ENCODE results near the gene TLR1. TPM values are rescaled to one million over a fixed set of nuclear protein-coding genes. Genes with fewer than 3 reads are reported as not detected.

TLR1 gene
- total RNA-seq, 4 donors from 2014 or later = 0.20 to 14.0 (median 6.1) TPM

- in situ Hi-C loops (cut with MboI; ENCODE audit: low pct_ligation_motif_present in 1 of 4, low pct_unique_long_range_greater_than_20kb in 1 of 4, low sequenced_read_pairs in 3 of 4) (loop anchor here in 1 of 4 donors (25.0 kb wide), 1 partner anchor 349 kb away; no protein-coding TSS in a partner anchor), intact Hi-C loops (cut with DNase I; ENCODE audit: low total_unique reads) (no loop called here)
- Histone ChIP-seq H3K4me3 (no peak overlapping the region), H3K36me3 (no peaks in the 10 kb centered on the region), H3K27ac (no peak overlapping the region), H3K9me3 (no peaks in the 10 kb centered on the region), H3K27me3 (no peaks in the 10 kb centered on the region), H3K4me1 (no peaks in the 10 kb centered on the region)
- DNase-seq = no peak
- WGBS, 2 donors (ENCODE audit: low coverage in 1 of 2) = 64 to 88% methylated on average over 1 of the region's 1 CpG
- TF ChIP-seq CTCF (IDR thresholded peaks at IDR 0.05) = no peak
- no peak for TF ChIP-seq POLR2AphosphoS5 (IDR thresholded peaks at IDR 0.05)
- no peak for TF ChIP-seq POLR2A (IDR thresholded peaks at IDR 0.05)
- TF ChIP-seq EP300 (IDR thresholded peaks at IDR 0.05; ENCODE audit: low read depth) = no peak
These were observed 16.3 kb downstream of the TLR1 start for GRCh38 chr4:38788317-38788716.

GRCh38 chr4:38787693-38788092 is 16.9 kb downstream of the TLR1 start:
- intact Hi-C loops (cut with DNase I; ENCODE audit: low total_unique reads) = no loop called here

GRCh38 chr4:38785901-38786402 is 18.6 kb downstream of the TLR1 start:
- TF ChIP-seq EP300 (IDR thresholded peaks at IDR 0.05; ENCODE audit: low read depth) (no peak), POLR2A (IDR thresholded peaks at IDR 0.05) (no peak), CTCF (IDR thresholded peaks at IDR 0.05) (no peak), POLR2AphosphoS5 (IDR thresholded peaks at IDR 0.05) (no peak)
- no peak overlapping the region for H3K27ac ChIP-seq
- H3K4me3 ChIP-seq = no peak overlapping the region
- DNase-seq = no peak
- no peaks in the 10 kb centered on the region for H3K36me3 ChIP-seq
- H3K27me3 ChIP-seq = no peaks in the 10 kb centered on the region
- WGBS, 2 donors (ENCODE audit: low coverage in 1 of 2) = 77 to 89% methylated on average over 8 of the region's 8 CpGs
- intact Hi-C loops (cut with DNase I; ENCODE audit: low total_unique reads) (no loop called here), in situ Hi-C loops (cut with MboI; ENCODE audit: low pct_ligation_motif_present in 1 of 4, low pct_unique_long_range_greater_than_20kb in 1 of 4, low sequenced_read_pairs in 3 of 4) (loop anchor here in 1 of 4 donors (25.0 kb wide), 1 partner anchor 351 kb away; no protein-coding TSS in a partner anchor)
- no peaks in the 10 kb centered on the region for H3K9me3 ChIP-seq
- H3K4me1 ChIP-seq = peaks cover 0 to 3% (median 0%) of the 10 kb centered on the region in 4 donors

More at GRCh38 chr4:38787693-38788092, 16.9 kb downstream of the TLR1 start:
- in situ Hi-C loops (cut with MboI; ENCODE audit: low pct_ligation_motif_present in 1 of 4, low pct_unique_long_range_greater_than_20kb in 1 of 4, low sequenced_read_pairs in 3 of 4) = loop anchor here in 1 of 4 donors (25.0 kb wide), 1 partner anchor 350 kb away; no protein-coding TSS in a partner anchor
- no peak overlapping the region for H3K4me3 ChIP-seq
- H3K36me3 ChIP-seq = no peaks in the 10 kb centered on the region
- H3K9me3 ChIP-seq = no peaks in the 10 kb centered on the region
- no peak overlapping the region for H3K27ac ChIP-seq
- no peak for DNase-seq
- 63 to 81% methylated on average over 3 to 4 of the region's 4 CpGs for WGBS, 2 donors (ENCODE audit: low coverage in 1 of 2)
- peaks cover 0 to under 1% (median 0%) of the 10 kb centered on the region in 4 donors for H3K4me1 ChIP-seq
- TF ChIP-seq EP300 (IDR thresholded peaks at IDR 0.05; ENCODE audit: low read depth) (no peak), POLR2A (IDR thresholded peaks at IDR 0.05) (no peak), POLR2AphosphoS5 (IDR thresholded peaks at IDR 0.05) (no peak), CTCF (IDR thresholded peaks at IDR 0.05) (no peak)
- no peaks in the 10 kb centered on the region for H3K27me3 ChIP-seq

GRCh38 chr4:38785041-38785790 is 19.4 kb downstream of the TLR1 start:
- 59 to 61% methylated on average over 6 of the region's 6 CpGs for WGBS, 2 donors (ENCODE audit: low coverage in 1 of 2)
- in situ Hi-C loops (cut with MboI; ENCODE audit: low pct_ligation_motif_present in 1 of 4, low pct_unique_long_range_greater_than_20kb in 1 of 4, low sequenced_read_pairs in 3 of 4) (loop anchor here in 1 of 4 donors (25.0 kb wide), 1 partner anchor 352 kb away; no protein-coding TSS in a partner anchor), intact Hi-C loops (cut with DNase I; ENCODE audit: low total_unique reads) (no loop called here)
- H3K27ac ChIP-seq = no peak overlapping the region
- TF ChIP-seq EP300 (IDR thresholded peaks at IDR 0.05; ENCODE audit: low read depth) (no peak), POLR2A (IDR thresholded peaks at IDR 0.05) (no peak), CTCF (IDR thresholded peaks at IDR 0.05) (no peak), POLR2AphosphoS5 (IDR thresholded peaks at IDR 0.05) (no peak)
- H3K27me3 ChIP-seq = no peaks in the 10 kb centered on the region
- peaks cover 0 to 3% (median 0%) of the 10 kb centered on the region in 4 donors for H3K4me1 ChIP-seq
- no peaks in the 10 kb centered on the region for H3K9me3 ChIP-seq
- DNase-seq = no peak
- H3K36me3 ChIP-seq = no peaks in the 10 kb centered on the region
- H3K4me3 ChIP-seq = no peak overlapping the region

All from transverse colon (tissue), 4 donors.